ENCODE results near the gene PRSS2.
A peak's percentile ranks its signal among the peaks of the same experiment; 100 is the strongest.
"Not testable (repeated sequence)": the region's sequence is repeated elsewhere in the genome, so short reads cannot be mapped to it uniquely, and the experiment has no call there.

The PRSS2 gene

GRCh38 chr7:142759433-142759832 is 11.3 kb upstream of the PRSS2 start:
- DNase-seq = no peak
- in situ Hi-C loops (cut with HindIII; ENCODE audit: low pct_ligation_motif_present, low sequenced_read_pairs) = no loop called here
- TF ChIP-seq, protein P1, sequence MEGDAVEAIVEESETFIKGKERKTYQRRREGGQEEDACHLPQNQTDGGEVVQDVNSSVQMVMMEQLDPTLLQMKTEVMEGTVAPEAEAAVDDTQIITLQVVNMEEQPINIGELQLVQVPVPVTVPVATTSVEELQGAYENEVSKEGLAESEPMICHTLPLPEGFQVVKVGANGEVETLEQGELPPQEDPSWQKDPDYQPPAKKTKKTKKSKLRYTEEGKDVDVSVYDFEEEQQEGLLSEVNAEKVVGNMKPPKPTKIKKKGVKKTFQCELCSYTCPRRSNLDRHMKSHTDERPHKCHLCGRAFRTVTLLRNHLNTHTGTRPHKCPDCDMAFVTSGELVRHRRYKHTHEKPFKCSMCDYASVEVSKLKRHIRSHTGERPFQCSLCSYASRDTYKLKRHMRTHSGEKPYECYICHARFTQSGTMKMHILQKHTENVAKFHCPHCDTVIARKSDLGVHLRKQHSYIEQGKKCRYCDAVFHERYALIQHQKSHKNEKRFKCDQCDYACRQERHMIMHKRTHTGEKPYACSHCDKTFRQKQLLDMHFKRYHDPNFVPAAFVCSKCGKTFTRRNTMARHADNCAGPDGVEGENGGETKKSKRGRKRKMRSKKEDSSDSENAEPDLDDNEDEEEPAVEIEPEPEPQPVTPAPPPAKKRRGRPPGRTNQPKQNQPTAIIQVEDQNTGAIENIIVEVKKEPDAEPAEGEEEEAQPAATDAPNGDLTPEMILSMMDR (IDR thresholded peaks at IDR 0.05; ENCODE audit: low read depth, low read length, missing control alignments) = no peak
- Histone ChIP-seq H3K27me3 (replicated peaks) (peaks cover 3% of the 10 kb centered on the region), H3K36me3 (replicated peaks) (no peaks in the 10 kb centered on the region), H3K27ac (no peak overlapping the region), H3K4me3 (ENCODE audit: low read depth, low read length) (no peak overlapping the region)

- TF ChIP-seq, protein P1 (IDR thresholded peaks at IDR 0.05; ENCODE audit: low read depth, low read length, missing control alignments) = no peak
Observed at GRCh38 chr7:142760071-142760642, 10.6 kb upstream of the PRSS2 start.

GRCh38 chr7:142761606-142762005 is 9.2 kb upstream of the PRSS2 start:
- in situ Hi-C loops (cut with HindIII; ENCODE audit: low pct_ligation_motif_present, low sequenced_read_pairs); H3K27me3 ChIP-seq (replicated peaks); H3K27ac ChIP-seq; DNase-seq; H3K36me3 ChIP-seq (replicated peaks); H3K4me3 ChIP-seq (ENCODE audit: low read depth, low read length): not testable (repeated sequence)

More at GRCh38 chr7:142760071-142760642, 10.6 kb upstream of the PRSS2 start:
- peak; percentile 8 for DNase-seq
- Histone ChIP-seq H3K36me3 (replicated peaks) (no peaks in the 10 kb centered on the region), H3K4me3 (ENCODE audit: low read depth, low read length) (no peak overlapping the region), H3K27me3 (replicated peaks) (peaks cover 3% of the 10 kb centered on the region), H3K27ac (no peak overlapping the region)
- in situ Hi-C loops (cut with HindIII; ENCODE audit: low pct_ligation_motif_present, low sequenced_read_pairs) = no loop called here

DNA sequence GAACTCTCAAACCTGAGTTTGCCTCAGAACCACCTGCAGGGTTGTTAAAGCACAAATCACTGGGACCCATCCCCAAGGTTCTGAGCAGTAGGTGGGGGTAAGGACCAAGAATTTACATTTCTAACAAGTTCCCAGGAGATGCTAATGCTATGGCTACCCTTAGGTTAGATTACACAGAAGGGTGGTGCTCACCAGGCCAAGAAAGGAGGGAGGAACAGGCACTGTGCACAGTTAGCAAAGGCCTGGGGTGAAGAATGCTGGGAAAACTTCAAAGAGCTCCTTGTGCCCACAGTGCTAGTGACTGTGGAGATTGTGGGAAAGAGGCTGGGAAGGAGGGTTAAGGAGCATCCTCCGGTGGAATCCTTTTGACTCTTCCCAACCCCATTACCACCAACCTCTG is 8.7 kb upstream of the PRSS2 start:
- Histone ChIP-seq H3K4me3 (ENCODE audit: low read depth, low read length) (no peak overlapping the region), H3K27ac (no peak overlapping the region), H3K27me3 (replicated peaks) (peaks cover 3% of the 10 kb centered on the region), H3K36me3 (replicated peaks) (no peaks in the 10 kb centered on the region)
- no peak for DNase-seq
- TF ChIP-seq, protein P1 (IDR thresholded peaks at IDR 0.05; ENCODE audit: low read depth, low read length, missing control alignments) = no peak
- in situ Hi-C loops (cut with HindIII; ENCODE audit: low pct_ligation_motif_present, low sequenced_read_pairs) = no loop called here

DNA sequence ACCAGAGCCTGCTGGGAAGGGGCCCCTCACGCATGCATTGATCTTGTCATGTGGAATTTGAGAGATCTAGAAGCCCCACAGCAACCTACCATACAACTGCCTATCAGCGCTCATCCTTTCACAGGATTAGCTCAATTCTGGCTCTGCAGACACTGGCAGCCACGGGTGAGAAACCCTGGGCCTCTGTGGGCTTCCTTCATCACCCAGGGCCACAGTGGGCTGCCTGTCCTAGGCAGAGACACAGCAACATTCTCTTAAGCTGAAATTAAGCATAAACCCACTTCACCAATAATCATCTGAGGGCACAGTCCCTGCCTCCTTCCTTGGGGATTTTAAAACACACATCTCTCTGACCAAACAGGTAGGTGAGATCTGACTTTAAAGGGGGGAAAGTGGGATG is 3.3 kb upstream of the PRSS2 start:
- H3K27me3 ChIP-seq (replicated peaks) = peaks cover 2% of the 10 kb centered on the region
- in situ Hi-C loops (cut with HindIII; ENCODE audit: low pct_ligation_motif_present, low sequenced_read_pairs) = no loop called here
- TF ChIP-seq, protein P1 (IDR thresholded peaks at IDR 0.05; ENCODE audit: low read depth, low read length, missing control alignments) = no peak
- H3K36me3 ChIP-seq (replicated peaks) = no peaks in the 10 kb centered on the region
- no peak for DNase-seq
- no peak overlapping the region for H3K4me3 ChIP-seq (ENCODE audit: low read depth, low read length)
- H3K27ac ChIP-seq = no peak overlapping the region

GRCh38 chr7:142767861-142768260 is 2.9 kb upstream of the PRSS2 start:
- Histone ChIP-seq H3K4me3 (ENCODE audit: low read depth, low read length) (no peak overlapping the region), H3K36me3 (replicated peaks) (no peaks in the 10 kb centered on the region), H3K27me3 (replicated peaks) (peaks cover 2% of the 10 kb centered on the region), H3K27ac (no peak overlapping the region)
- in situ Hi-C loops (cut with HindIII; ENCODE audit: low pct_ligation_motif_present, low sequenced_read_pairs) = no loop called here
- TF ChIP-seq, protein P1 (IDR thresholded peaks at IDR 0.05; ENCODE audit: low read depth, low read length, missing control alignments) = no peak
- DNase-seq = no peak

- DNase-seq; H3K27ac ChIP-seq; H3K4me3 ChIP-seq (ENCODE audit: low read depth, low read length); H3K36me3 ChIP-seq (replicated peaks); in situ Hi-C loops (cut with HindIII; ENCODE audit: low pct_ligation_motif_present, low sequenced_read_pairs); H3K27me3 ChIP-seq (replicated peaks): not testable (repeated sequence)
Observed at GRCh38 chr7:142768885-142769284, 1.9 kb upstream of the PRSS2 start.

All from brain microvascular endothelial cell (primary cell).